HG03520 (cell line): ENCODE measurements around the gene ANKRD44.

Experiments
- ATAC-seq: cut with Tn5 transposase; IDR thresholded peaks from one replicate; pipeline ENCODE4 v1.9.1; 2021; ENCODE audit warnings: mild to moderate bottlenecking, moderate library complexity; ENCODE audit not compliant: unreplicated experiment

The ANKRD44 gene

GRCh38 chr2:197124639-197125390, 185.8 kb downstream of the ANKRD44 start:
- ATAC-seq, result no peak

DNA sequence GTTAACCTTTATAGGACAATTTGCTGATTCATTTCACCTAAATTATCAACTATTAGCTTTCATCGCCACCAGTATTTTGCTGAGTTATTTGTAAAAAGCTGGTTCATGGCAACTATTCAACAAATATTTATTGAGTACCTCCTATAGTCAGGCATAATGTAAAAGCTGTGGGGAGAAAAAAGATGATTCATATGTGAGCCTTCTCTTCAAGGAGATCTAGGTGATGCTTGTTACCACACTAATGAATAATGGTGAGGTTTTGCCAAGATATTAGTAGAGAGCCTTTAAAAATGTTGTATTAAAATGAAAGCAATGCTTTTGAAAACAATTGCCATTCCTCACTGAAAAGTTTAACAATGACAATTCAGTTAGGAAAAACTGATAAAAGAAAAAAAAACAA, 187.8 kb downstream of the ANKRD44 start:
- no peak for ATAC-seq

DNA sequence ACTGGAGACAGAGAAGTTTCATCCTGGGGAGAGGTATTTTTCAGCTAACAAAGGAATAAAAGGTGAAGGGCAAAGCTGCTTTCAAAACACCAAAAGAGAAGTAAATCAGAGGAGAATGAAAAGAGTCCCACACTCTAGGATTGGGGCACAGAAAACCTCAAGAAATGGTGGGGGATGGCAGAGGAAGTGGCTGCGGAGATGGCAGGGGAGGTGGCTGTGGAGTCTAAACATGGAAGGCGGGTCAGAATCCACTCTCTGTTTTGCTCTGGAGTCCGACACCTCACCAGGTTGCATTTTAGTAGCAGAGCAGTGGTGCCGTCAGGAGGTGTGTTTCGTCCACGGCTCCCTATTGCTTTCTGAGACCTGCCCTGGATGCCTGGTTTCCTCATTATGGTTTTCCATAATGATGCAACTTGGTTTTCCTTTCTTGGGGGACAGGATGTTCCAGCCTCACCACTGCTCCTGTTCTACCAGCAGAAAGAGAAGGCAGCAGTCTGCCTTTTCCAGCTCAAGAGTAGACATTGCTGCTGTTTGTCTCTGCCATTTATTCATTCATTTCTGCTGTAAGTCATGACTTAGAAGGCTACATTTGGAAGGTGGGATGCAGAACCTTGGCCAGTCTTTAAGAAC, 188.7 kb downstream of the ANKRD44 start:
- no peak for ATAC-seq

- ATAC-seq, result no peak
These were observed 189.3 kb downstream of the ANKRD44 start for GRCh38 chr2:197121255-197121654.

- no peak for ATAC-seq
These were observed 194.2 kb downstream of the ANKRD44 start for GRCh38 chr2:197116306-197116879.

DNA sequence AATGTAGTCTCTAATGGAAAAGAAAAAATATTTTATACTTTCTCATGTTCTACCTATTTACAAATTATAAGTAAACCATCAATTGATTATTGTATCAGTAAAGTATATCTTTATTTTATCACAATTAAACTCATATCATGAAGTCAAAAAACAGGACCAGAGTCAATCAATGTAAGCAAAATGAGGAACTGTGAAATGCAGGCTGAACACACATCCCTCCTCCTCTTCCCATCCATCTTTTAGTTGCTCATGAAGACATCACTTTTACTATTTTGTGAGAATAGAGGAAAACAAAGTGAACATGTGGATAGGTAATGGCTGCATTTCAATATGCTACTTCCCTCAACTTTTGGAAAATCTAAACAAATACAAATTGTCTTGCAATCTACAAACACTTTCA, 195.3 kb downstream of the ANKRD44 start:
- no peak for ATAC-seq

- peak; percentile 59 for ATAC-seq
These were observed 197.3 kb downstream of the ANKRD44 start for GRCh38 chr2:197113275-197113711.

- ATAC-seq, result no peak
These were observed 201.3 kb downstream of the ANKRD44 start for GRCh38 chr2:197109326-197109725.

DNA sequence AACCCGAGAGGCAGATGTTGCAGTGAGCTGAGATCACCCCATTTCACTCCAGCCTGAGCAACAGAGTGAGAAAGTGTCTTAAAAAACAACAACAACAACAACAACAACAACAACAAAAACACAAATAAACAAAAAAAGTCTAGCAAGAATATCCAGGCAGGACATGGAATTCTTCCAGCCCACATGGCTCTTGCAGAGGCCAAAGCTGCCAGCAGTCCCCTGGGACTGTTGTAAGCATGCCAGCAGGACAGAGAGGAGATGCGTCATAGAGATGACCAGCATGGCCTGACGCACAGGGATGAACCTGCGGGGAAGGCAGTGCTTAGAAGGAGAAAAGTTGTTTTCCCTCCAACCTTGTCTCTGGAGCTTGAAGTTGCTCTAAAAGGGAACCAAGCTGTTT, 201.8 kb downstream of the ANKRD44 start:
- ATAC-seq, result no peak

DNA sequence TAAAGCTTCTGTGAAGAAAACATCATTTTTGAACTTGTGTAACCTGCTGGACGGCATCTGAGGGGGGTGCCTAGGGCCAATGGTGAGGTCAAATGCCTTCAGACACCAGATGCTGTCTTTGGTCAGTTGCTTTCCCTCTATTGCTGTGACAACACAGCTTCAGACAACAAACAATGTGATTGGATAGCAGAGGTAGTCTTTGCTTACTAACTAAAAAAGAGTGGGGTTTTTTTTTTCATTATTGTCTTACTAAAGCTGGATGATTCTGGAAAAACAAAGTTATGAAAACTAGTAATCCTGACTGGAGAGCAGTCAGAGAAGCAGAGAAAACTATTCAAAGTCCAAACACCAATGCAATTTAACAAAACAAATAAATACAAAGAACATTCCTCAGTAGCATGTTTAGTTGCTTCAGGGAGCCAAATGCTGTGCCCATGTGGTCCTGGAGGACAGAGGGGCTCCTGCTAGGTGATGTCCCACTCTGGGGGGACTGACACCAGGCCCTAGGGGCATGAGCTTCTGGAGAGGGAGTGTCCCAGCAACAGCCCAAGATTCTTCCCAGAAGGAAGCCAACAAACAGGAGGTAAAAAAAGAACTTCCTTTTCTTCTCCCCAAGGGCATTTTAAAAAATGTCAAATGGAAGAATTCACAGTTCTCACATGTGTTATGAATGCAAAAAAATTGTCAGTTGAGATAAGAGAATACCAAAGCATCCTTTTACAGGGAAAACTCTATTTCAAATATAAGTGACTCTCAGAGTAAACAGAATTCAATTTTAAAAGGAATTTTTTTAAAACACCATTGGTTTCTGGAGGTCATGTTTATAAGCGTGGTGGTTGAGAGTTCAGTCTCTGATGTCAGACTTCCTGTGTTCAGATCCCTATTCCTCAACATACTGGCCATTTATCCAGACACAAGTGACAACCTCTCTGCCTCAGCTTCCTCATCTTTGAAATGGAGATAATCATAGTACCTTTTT, 203.0 kb downstream of the ANKRD44 start:
- no peak for ATAC-seq

DNA sequence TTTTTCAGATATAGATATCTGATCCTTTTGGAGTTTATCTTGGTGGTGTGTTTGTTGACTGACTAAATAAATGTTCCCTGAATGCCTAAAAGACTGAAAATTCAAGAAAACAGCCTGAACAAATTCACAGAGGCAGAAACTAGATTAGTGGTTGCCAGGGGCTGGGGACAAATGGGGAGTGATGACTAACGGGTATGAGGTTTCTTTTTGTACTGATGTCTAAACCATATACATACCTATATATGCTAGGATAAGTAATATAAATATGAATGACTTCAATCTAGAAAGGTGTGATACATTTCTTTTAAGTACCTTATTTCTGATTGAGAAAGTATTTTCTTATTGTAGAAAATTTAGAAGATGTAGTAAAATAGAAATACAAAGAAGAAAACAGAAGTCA, 207.2 kb downstream of the ANKRD44 start:
- ATAC-seq, result no peak

DNA sequence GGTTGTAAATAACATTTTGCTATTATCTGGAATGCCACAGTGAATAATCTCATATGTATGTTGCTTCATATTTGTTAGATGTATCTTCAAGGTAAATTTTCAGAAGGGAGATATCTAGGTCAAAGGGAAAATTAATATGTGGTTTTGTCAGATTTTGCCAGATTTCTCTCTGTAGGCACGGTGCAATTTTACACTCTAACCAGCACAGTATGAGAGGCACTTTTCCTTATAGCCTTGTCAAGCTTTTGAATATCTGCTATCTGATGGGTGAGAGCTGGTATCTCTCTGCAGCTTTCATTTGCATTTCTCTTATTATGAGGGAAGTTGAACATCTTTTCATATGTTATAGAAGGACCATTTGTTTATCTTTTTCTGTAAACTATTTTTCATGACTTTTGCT, 208.3 kb downstream of the ANKRD44 start:
- no peak for ATAC-seq

GRCh38 chr2:197101519-197101918, 209.1 kb downstream of the ANKRD44 start:
- no peak for ATAC-seq

- ATAC-seq, result no peak
These were observed 212.8 kb downstream of the ANKRD44 start for GRCh38 chr2:197097578-197098366.

- no peak for ATAC-seq
These were observed 213.9 kb downstream of the ANKRD44 start for GRCh38 chr2:197096649-197097048.

GRCh38 chr2:197092431-197092830, 218.1 kb downstream of the ANKRD44 start:
- ATAC-seq, result no peak

DNA sequence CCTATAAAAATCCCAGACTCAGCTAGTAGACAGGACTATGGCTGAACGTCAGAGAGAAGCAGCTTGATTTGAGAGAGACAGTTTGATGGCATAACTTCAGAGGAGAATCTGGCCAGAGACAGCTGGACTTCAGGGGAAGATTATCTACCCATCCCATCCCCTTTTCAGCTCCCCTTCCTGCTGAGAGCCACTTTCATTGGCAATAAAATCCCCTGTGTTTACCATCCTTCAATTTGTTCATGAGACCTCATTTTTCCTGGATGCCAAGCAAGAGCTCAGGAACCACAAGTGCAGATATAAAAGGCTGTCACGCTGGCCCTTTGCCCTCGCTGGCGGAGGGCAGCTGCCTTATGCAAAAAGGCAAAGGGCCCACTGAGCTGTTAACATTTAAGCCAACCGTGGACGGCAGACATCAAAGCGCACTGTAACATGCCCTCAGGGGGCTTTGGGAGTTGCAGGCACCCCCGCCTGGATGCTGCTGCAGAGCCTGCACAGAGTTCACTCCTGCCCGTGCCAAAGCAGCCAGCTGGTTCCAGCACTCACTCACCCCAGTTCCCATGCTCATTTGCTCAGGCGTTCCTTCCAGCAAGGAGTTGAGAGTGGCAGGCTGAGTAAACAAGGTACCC, 219.7 kb downstream of the ANKRD44 start:
- ATAC-seq, result no peak

DNA sequence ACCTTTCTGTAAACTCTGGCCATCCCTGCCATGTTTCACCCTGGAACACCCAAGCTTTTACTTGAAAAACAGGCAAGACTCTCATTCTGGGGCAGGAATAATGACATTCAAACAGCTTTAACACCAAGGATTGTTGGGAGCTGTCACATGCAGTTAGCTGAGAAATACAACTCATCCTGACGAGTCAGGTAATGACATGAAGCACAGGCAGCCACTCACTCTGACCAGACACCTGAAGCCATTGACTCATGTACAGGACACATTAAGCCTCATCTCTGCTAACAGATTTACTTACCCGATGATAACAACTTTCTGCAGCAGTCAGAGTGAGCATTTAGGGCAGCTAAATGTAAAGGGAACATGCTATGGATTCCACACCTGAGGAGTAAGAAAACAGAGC, 220.9 kb downstream of the ANKRD44 start:
- ATAC-seq, result no peak

- ATAC-seq, result no peak
These were observed 221.9 kb downstream of the ANKRD44 start for GRCh38 chr2:197088694-197089093.

DNA sequence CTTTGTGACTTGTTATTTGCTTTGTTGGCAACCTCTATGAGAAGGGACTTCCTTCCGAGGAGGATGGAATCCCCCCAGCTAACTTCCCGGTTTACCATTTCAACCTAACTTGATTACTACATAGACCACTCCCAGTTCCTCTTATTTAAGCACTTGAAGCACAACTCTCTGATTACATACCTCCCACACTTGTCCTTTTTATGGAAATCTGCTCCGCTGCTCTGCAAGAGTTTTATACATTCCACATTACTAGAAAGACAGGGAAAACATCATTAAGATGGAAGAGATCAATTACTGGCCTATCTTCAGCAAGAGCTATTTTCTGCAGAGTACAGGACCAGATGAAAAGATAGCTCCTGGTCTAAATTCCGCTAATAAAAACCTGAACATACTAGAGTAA, 224.1 kb downstream of the ANKRD44 start:
- no peak for ATAC-seq
